HepG2 (cell line): ENCODE data around the gene GNAI2. TPM values are rescaled to one million over a fixed set of nuclear protein-coding genes. Genes with fewer than 3 reads are reported as not detected.

ENCODE experiments used
- ATF1 ChIP-seq: IDR thresholded peaks from 2 replicates; pipeline ENCODE4 v1.6.1; 2016; ENCODE audit warnings: mild to moderate bottlenecking, control low read depth
- BATF2 ChIP-seq: sonication (generic); formaldehyde crosslinking; IDR thresholded peaks from 2 replicates; pipeline ENCODE4 v1.8.0; 2022; ENCODE audit warnings: mild to moderate bottlenecking, missing genetic modification reagents, moderate library complexity
- CHCHD3 ChIP-seq: sonication (generic); formaldehyde crosslinking; IDR thresholded peaks from 2 replicates; pipeline ENCODE4 v1.8.0; 2022; ENCODE audit warnings: mild to moderate bottlenecking, missing genetic modification reagents, moderate library complexity
- HMGXB4 ChIP-seq, 2 experiments: sonication (generic) in 1 of 2; formaldehyde crosslinking in 1 of 2; IDR thresholded peaks; 2 replicates each; pipeline versions ENCODE4 v1.4.0 to v1.6.1; 2018 to 2020; ENCODE audit warnings: missing genetic modification reagents in 2 of 2, borderline replicate concordance in 1 of 2, low read depth in 1 of 2, mild to moderate bottlenecking in 1 of 2, missing biosample characterization in 1 of 2
- HOMEZ ChIP-seq: IDR thresholded peaks from 2 replicates; pipeline ENCODE4 v1.6.1; 2016; ENCODE audit warnings: low read depth
- ISL2 ChIP-seq: sonication (generic); formaldehyde crosslinking; IDR thresholded peaks from 2 replicates; pipeline ENCODE4 v1.5.0; 2020; ENCODE audit warnings: missing genetic modification reagents
- KDM5B ChIP-seq: sonication (generic); formaldehyde crosslinking; IDR thresholded peaks from 2 replicates; pipeline ENCODE4 v1.4.0; 2020; ENCODE audit warnings: missing genetic modification reagents, mild to moderate bottlenecking, borderline replicate concordance
- MAFF ChIP-seq: IDR thresholded peaks from 2 replicates; pipeline ENCODE4 v1.6.1; 2011; ENCODE audit warnings: low read depth, low read length, improper control_type of control experiment
- MEIS1 ChIP-seq: sonication (generic); formaldehyde crosslinking; IDR thresholded peaks from 2 replicates; pipeline ENCODE4 v1.9.0; 2021; ENCODE audit warnings: mild to moderate bottlenecking, missing genetic modification reagents, moderate library complexity, borderline replicate concordance
- NCOA5 ChIP-seq: sonication (generic); formaldehyde crosslinking; IDR thresholded peaks from 2 replicates; pipeline ENCODE4 v1.4.0; 2020; ENCODE audit warnings: missing genetic modification reagents
- RBFOX2 ChIP-seq: fragments of 200-400 bp; formaldehyde crosslinking; IDR thresholded peaks from 2 replicates; pipeline ENCODE4 v1.6.1; 2017; ENCODE audit warnings: low read depth, mild to moderate bottlenecking, low read length
- SCMH1 ChIP-seq: sonication (generic); formaldehyde crosslinking; IDR thresholded peaks from 2 replicates; pipeline ENCODE4 v1.9.0; 2021; ENCODE audit warnings: missing genetic modification reagents, mild to moderate bottlenecking, borderline replicate concordance
- SMARCC2 ChIP-seq: fragments of 450-650 bp; IDR thresholded peaks from 2 replicates; pipeline ENCODE4 v1.6.1; 2017; ENCODE audit warnings: antibody characterized with exemption, mild to moderate bottlenecking
- SNAPC5 ChIP-seq: sonication (generic); formaldehyde crosslinking; IDR thresholded peaks from 2 replicates; pipeline ENCODE4 v1.8.1; 2023; ENCODE audit warnings: mild to moderate bottlenecking, missing genetic modification reagents, borderline replicate concordance
- THAP11 ChIP-seq: IDR thresholded peaks from 2 replicates; pipeline ENCODE4 v1.6.1; 2016; ENCODE audit warnings: missing biosample characterization, missing genetic modification reagents
- THAP9 ChIP-seq: sonication (generic); formaldehyde crosslinking; IDR thresholded peaks from 2 replicates; pipeline ENCODE4; 2020; ENCODE audit warnings: missing genetic modification reagents, mild to moderate bottlenecking, borderline replicate concordance
- THRA ChIP-seq: sonication (generic); formaldehyde crosslinking; IDR thresholded peaks from 2 replicates; pipeline ENCODE4 v1.4.0; 2020; ENCODE audit warnings: missing genetic modification reagents, borderline replicate concordance
- ZNF678 ChIP-seq: sonication (generic); formaldehyde crosslinking; IDR thresholded peaks from 2 replicates; pipeline ENCODE4 v1.4.0; 2020; ENCODE audit warnings: mild to moderate bottlenecking, missing genetic modification reagents
- polyA plus RNA-seq, 8 experiments: library from polyadenylated mRNA; depleted of rRNA in 3 of 8; stranded (reverse) in 7 of 8; unstranded in 1 of 8; fragments of >200 nt; fragmentation: Illumina TruSeq in 4 of 8; extraction: Trizol in 4 of 8; gene quantifications; 2 replicates each; pipeline versions ENCODE4 v1.2.1 to v1.2.3, GENCODE V29; 2011 to 2016; ENCODE audit warnings: low read depth in 4 of 8, missing spikeins in 1 of 8, mixed read lengths in 1 of 8; ENCODE audit not compliant: insufficient read depth in 1 of 8
- total RNA-seq, 5 experiments: library from RNA; depleted of rRNA; stranded (reverse); fragments of >200 nt; fragmentation: Illumina TruSeq; extraction: Trizol; gene quantifications; 2 replicates each; pipeline ENCODE4 v1.2.3, GENCODE V29; 2016; ENCODE audit warnings: low read depth in 1 of 5

The GNAI2 gene
- total and polyA plus RNA-seq, 2 of the 13 experiments (the other 11 are each of a cell fraction or from before 2014, with no cell fraction given): 51.1 to 66.2 TPM

- TF ChIP-seq THAP9 (no peak; the same call in 1 of the 2 replicates), CHCHD3 (CRISPR knock-in tag) (no peak; the same call in 1 of the 2 replicates), THAP11 (CRISPR knock-in tag) (peak; percentile 79), MAFF (no peak), ATF1 (CRISPR knock-in tag) (no peak; the same call in 1 of the 2 replicates), KDM5B (CRISPR knock-in tag) (peak; percentile 84; the same call in 1 of the 2 replicates), RBFOX2 (peak; percentile 94), SNAPC5 (CRISPR knock-in tag) (no peak; the same call in 1 of the 2 replicates), THRA (CRISPR knock-in tag) (peak; percentile 26), SCMH1 (CRISPR knock-in tag) (no peak), HMGXB4 (CRISPR knock-in tag; IDR thresholded peaks at IDR 0.05; ENCODE audit: borderline replicate concordance in 1 of 2, low read depth in 1 of 2) (peak in 1 of 2 experiments; percentile 79; a peak in 2 of 4 replicates), NCOA5 (CRISPR knock-in tag) (no peak), ZNF678 (CRISPR knock-in tag) (0 out of 2 replicates have a peak, but pooled peaks have one; percentile 52), HOMEZ (0 out of 2 replicates have a peak, but pooled peaks have one; percentile 19), MEIS1 (CRISPR knock-in tag) (peak; percentile 76; the same call in 1 of the 2 replicates), ISL2 (CRISPR knock-in tag) (peak; percentile 18), SMARCC2 (no peak), BATF2 (0 out of 2 replicates have a peak, but pooled peaks have one; percentile 72)
Observed at GRCh38 chr3:50298836-50299637, 63.0 kb downstream of the GNAI2 start, which contains the start of the genes HYAL3 and NAA80 (continued).
